ENCODE results near the gene TGM5. TPM values are rescaled to one million over a fixed set of nuclear protein-coding genes. Genes with fewer than 3 reads are reported as not detected.

TGM5 gene
- total RNA-seq, 1 experiment from 2014 or later: not detected

Small RNAs within 50 kb of the gene (small RNA-seq; reads per million reads assigned to genes)
- gene RF00019: not detected

Other genes starting within 250 kb of the TGM5 start
- 25.8 and 56.0 TPM in 2 replicates for gene UBR1, start 160.9 kb downstream of the TGM5 start, total RNA-seq (2014; rRNA removed; shearing (Covaris generic); ENCODE audit: low replicate concordance)
- gene TMEM62, start 133.3 kb downstream of the TGM5 start, total RNA-seq (2014; rRNA removed; shearing (Covaris generic); ENCODE audit: low replicate concordance): 45.6 and 47.8 TPM in 2 replicates
- 119 and 130 TPM in 2 replicates for gene CCNDBP1, start 81.5 kb downstream of the TGM5 start, total RNA-seq (2014; rRNA removed; shearing (Covaris generic); ENCODE audit: low replicate concordance)
- gene EPB42, start 45.9 kb downstream of the TGM5 start, total RNA-seq (2014; rRNA removed; shearing (Covaris generic); ENCODE audit: low replicate concordance): not detected in 2 replicates
- not detected in 2 replicates for gene TGM7, start 35.3 kb upstream of the TGM5 start, total RNA-seq (2014; rRNA removed; shearing (Covaris generic); ENCODE audit: low replicate concordance)
- 10.0 and 11.1 TPM in 2 replicates for gene LCMT2, start 63.6 kb upstream of the TGM5 start, total RNA-seq (2014; rRNA removed; shearing (Covaris generic); ENCODE audit: low replicate concordance)
- gene ZSCAN29, start 104.1 kb upstream of the TGM5 start, total RNA-seq (2014; rRNA removed; shearing (Covaris generic); ENCODE audit: low replicate concordance): 43.3 and 98.2 TPM in 2 replicates
- gene TUBGCP4, start 104.2 kb upstream of the TGM5 start, total RNA-seq (2014; rRNA removed; shearing (Covaris generic); ENCODE audit: low replicate concordance): 16.4 and 35.0 TPM in 2 replicates
- gene TP53BP1, start 226.2 kb upstream of the TGM5 start, total RNA-seq (2014; rRNA removed; shearing (Covaris generic); ENCODE audit: low replicate concordance): 62.7 and 82.3 TPM in 2 replicates

Measured in Karpas-422 (cell line).